ENCODE results near the gene ZFYVE19. TPM values are rescaled to one million over a fixed set of nuclear protein-coding genes. Genes with fewer than 3 reads are reported as not detected.

The ZFYVE19 gene
- total and polyA plus RNA-seq, 8 donors, result 7.4 to 27.3 (median 9.3) TPM

DNA sequence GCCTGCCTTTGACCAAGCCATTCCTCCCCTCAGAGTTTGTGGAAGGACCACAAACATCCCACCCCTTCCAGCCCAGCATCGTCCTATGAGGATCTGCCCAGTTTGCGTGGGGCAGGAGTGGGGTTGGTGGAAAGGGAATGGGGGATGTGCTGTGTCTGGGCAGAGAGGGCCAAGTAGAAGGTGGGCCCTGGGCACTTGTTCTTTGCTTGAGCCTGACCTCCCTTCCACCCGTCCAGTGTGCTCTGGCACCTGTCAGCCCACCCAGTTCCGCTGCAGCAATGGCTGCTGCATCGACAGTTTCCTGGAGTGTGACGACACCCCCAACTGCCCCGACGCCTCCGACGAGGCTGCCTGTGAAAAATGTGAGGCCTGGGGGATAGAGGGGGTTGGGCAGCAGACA lies 47.3 kb downstream of the ZFYVE19 start:
- peaks cover 0 to 48% (median 19%) of the 10 kb centered on the region in 3 donors for H3K36me3 ChIP-seq
- H3K4me3 ChIP-seq, result no peak overlapping the region
- no peaks in the 10 kb centered on the region for H3K9me3 ChIP-seq
- no peak for FAIRE-seq
- no peak for ATAC-seq
- no peaks in the 10 kb centered on the region for H3K27me3 ChIP-seq
- WGBS, 2 donors, result 78 to 83% methylated on average over 10 of the region's 10 CpGs
- intact Hi-C loops (cut with DNase I), result no loop called here
- peak in 1 of 6 donors; percentile 45 for DNase-seq
- TF ChIP-seq, protein P1, sequence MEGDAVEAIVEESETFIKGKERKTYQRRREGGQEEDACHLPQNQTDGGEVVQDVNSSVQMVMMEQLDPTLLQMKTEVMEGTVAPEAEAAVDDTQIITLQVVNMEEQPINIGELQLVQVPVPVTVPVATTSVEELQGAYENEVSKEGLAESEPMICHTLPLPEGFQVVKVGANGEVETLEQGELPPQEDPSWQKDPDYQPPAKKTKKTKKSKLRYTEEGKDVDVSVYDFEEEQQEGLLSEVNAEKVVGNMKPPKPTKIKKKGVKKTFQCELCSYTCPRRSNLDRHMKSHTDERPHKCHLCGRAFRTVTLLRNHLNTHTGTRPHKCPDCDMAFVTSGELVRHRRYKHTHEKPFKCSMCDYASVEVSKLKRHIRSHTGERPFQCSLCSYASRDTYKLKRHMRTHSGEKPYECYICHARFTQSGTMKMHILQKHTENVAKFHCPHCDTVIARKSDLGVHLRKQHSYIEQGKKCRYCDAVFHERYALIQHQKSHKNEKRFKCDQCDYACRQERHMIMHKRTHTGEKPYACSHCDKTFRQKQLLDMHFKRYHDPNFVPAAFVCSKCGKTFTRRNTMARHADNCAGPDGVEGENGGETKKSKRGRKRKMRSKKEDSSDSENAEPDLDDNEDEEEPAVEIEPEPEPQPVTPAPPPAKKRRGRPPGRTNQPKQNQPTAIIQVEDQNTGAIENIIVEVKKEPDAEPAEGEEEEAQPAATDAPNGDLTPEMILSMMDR (IDR thresholded peaks at IDR 0.05), result no peak
- H3K4me1 ChIP-seq, result peaks cover 1 to 18% (median 8%) of the 10 kb centered on the region in 3 donors
- H3K27ac ChIP-seq, result no peak overlapping the region

GRCh38 chr15:40855706-40856234 lies 48.9 kb downstream of the ZFYVE19 start:
- intact Hi-C loops (cut with DNase I), result loop anchor here in 1 of 3 donors (5.0 kb wide), 1 partner anchor 37 kb away; the partner anchor contains the start of gene VPS18
- DNase-seq, result peak in 1 of 6 donors; percentile 42
- Histone ChIP-seq H3K4me1 (peaks cover 6 to 20% (median 8%) of the 10 kb centered on the region in 3 donors), H3K36me3 (peaks cover 0 to 43% (median 19%) of the 10 kb centered on the region in 3 donors), H3K9me3 (no peaks in the 10 kb centered on the region), H3K27me3 (no peaks in the 10 kb centered on the region), H3K4me3 (no peak overlapping the region), H3K27ac (no peak overlapping the region)
- TF ChIP-seq, protein P1 (IDR thresholded peaks at IDR 0.05), result no peak
- no peak for ATAC-seq
- no peak for FAIRE-seq
- 84 to 86% methylated on average over 13 of the region's 13 CpGs for WGBS, 2 donors

DNA sequence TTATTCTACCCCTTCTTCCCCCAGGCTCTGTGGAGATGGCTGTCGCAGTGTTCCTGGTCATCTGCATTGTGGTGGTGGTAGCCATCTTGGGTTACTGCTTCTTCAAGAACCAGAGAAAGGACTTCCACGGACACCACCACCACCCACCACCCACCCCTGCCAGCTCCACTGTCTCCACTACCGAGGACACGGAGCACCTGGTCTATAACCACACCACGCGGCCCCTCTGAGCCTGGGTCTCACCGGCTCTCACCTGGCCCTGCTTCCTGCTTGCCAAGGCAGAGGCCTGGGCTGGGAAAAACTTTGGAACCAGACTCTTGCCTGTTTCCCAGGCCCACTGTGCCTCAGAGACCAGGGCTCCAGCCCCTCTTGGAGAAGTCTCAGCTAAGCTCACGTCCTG lies 49.9 kb downstream of the ZFYVE19 start:
- no peak overlapping the region for H3K4me3 ChIP-seq
- no peaks in the 10 kb centered on the region for H3K27me3 ChIP-seq
- TF ChIP-seq, protein P1 (IDR thresholded peaks at IDR 0.05), result no peak
- WGBS, 2 donors, result 65 to 68% methylated on average over 8 of the region's 8 CpGs
- DNase-seq, result peak in 1 of 6 donors; percentile 49
- peak overlapping the region in 3 of 4 donors; percentile 18 to 62 (median 43) for H3K27ac ChIP-seq
- no peak for FAIRE-seq
- no peak for ATAC-seq
- H3K4me1 ChIP-seq, result peaks cover 6 to 20% (median 8%) of the 10 kb centered on the region in 3 donors
- intact Hi-C loops (cut with DNase I), result loop anchor here in 1 of 3 donors (5.0 kb wide), 1 partner anchor 36 kb away; the partner anchor contains the start of gene VPS18
- no peaks in the 10 kb centered on the region for H3K9me3 ChIP-seq
- H3K36me3 ChIP-seq, result peaks cover 0 to 42% (median 19%) of the 10 kb centered on the region in 3 donors

GRCh38 chr15:40857601-40858341 lies 50.9 kb downstream of the ZFYVE19 start:
- peaks cover 0 to 42% (median 19%) of the 10 kb centered on the region in 3 donors for H3K36me3 ChIP-seq
- peak overlapping the region in 3 of 4 donors; percentile 18 to 62 (median 55) for H3K27ac ChIP-seq
- TF ChIP-seq, protein P1 (IDR thresholded peaks at IDR 0.05), result peak; percentile 93 to 98 (median 94)
- peaks cover 6 to 28% (median 8%) of the 10 kb centered on the region in 3 donors for H3K4me1 ChIP-seq
- H3K4me3 ChIP-seq, result no peak overlapping the region
- DNase-seq (peak; percentile 77 to 94 (median 90)), ATAC-seq (peak; percentile 83 to 91 (median 89)), FAIRE-seq (no peak)
- H3K9me3 ChIP-seq, result no peaks in the 10 kb centered on the region
- intact Hi-C loops (cut with DNase I), result loop anchor here in 1 of 3 donors (5.0 kb wide), 1 partner anchor 35 kb away; the partner anchor contains the start of gene VPS18
- no peaks in the 10 kb centered on the region for H3K27me3 ChIP-seq
- WGBS, 2 donors, result 16 to 19% methylated on average over 15 of the region's 15 CpGs
